SK-N-SH treated with all-trans-retinoic acid at 6 μM for 48 hours (cell line): ENCODE data around the gene KCNK3.
"Not testable (repeated sequence)": the region's sequence is repeated elsewhere in the genome, so short reads cannot be mapped to it uniquely, and the experiment has no call there.

Source experiments
- ATAC-seq: fragments of 200-7000 bp; cut with Tn5 transposase; 3 replicates; pipeline ENCODE4 v1.9.1; 2020; ENCODE audit warnings: mild to moderate bottlenecking, moderate library complexity
- BACH2 ChIP-seq: fragments of 250-450 bp; sonication (Bioruptor Pico); IDR thresholded peaks from 2 replicates; pipeline ENCODE4 v1.9.0; 2021; ENCODE audit warnings: mild to moderate bottlenecking, borderline replicate concordance
- CSDC2 ChIP-seq: fragments of 250-450 bp; sonication (Bioruptor Pico); IDR thresholded peaks from 2 replicates; pipeline ENCODE4 v1.5.0; 2020; ENCODE audit warnings: mild to moderate bottlenecking, moderate library complexity
- ESRRG ChIP-seq: fragments of 250-450 bp; sonication (Bioruptor Pico); IDR thresholded peaks from 2 replicates; pipeline ENCODE4 v1.6.1; 2021; ENCODE audit warnings: mild to moderate bottlenecking
- GLIS3 ChIP-seq: fragments of 250-450 bp; sonication (Bioruptor Pico); IDR thresholded peaks from 2 replicates; pipeline ENCODE4 v1.5.0; 2020; ENCODE audit warnings: mild to moderate bottlenecking, moderate library complexity
- OSR1 ChIP-seq: fragments of 250-450 bp; sonication (Bioruptor Pico); IDR thresholded peaks from 2 replicates; pipeline ENCODE4 v1.8.0; 2022; ENCODE audit warnings: moderate library complexity, mild to moderate bottlenecking, inconsistent platforms
- PPARA ChIP-seq: fragments of 250-450 bp; sonication (Bioruptor Pico); IDR thresholded peaks from 2 replicates; pipeline ENCODE4 v1.5.0; 2020; ENCODE audit warnings: mild to moderate bottlenecking, borderline replicate concordance
- RARB ChIP-seq: fragments of 250-450 bp; sonication (Bioruptor Pico); IDR thresholded peaks from 2 replicates; pipeline ENCODE4 v1.8.0; 2021; ENCODE audit warnings: mild to moderate bottlenecking, moderate library complexity
- TCF4 ChIP-seq: fragments of 250-450 bp; sonication (Bioruptor Pico); IDR thresholded peaks from 2 replicates; pipeline ENCODE4 v1.8.0; 2021; ENCODE audit warnings: mild to moderate bottlenecking, moderate library complexity, borderline replicate concordance
- TOX ChIP-seq: fragments of 250-450 bp; sonication (Bioruptor Pico); IDR thresholded peaks from 2 replicates; pipeline ENCODE4 v1.8.0; 2021; ENCODE audit warnings: mild to moderate bottlenecking, moderate library complexity, borderline replicate concordance
- TSHZ2 ChIP-seq: fragments of 250-450 bp; sonication (Bioruptor Pico); IDR thresholded peaks from 2 replicates; pipeline ENCODE4 v1.5.0; 2020; ENCODE audit warnings: mild to moderate bottlenecking, moderate library complexity
- ZC3H10 ChIP-seq: fragments of 250-450 bp; sonication (Bioruptor Pico); IDR thresholded peaks from 2 replicates; pipeline ENCODE4 v1.5.1; 2021; ENCODE audit warnings: mild to moderate bottlenecking, moderate library complexity
- ZFP3 ChIP-seq: fragments of 250-450 bp; sonication (Bioruptor Pico); IDR thresholded peaks from 2 replicates; pipeline ENCODE4 v1.5.0; 2020; ENCODE audit warnings: mild to moderate bottlenecking, moderate library complexity
- ZFP30 ChIP-seq: fragments of 450-650 bp; formaldehyde crosslinking; IDR thresholded peaks from 2 replicates; pipeline ENCODE4 v1.5.0; 2022; ENCODE audit warnings: mild to moderate bottlenecking, moderate library complexity
- ZNF565 ChIP-seq: fragments of 450-650 bp; formaldehyde crosslinking; conservative IDR thresholded peaks from 2 replicates; pipeline ENCODE4 v1.5.0; 2020; ENCODE audit warnings: low read depth, mild to moderate bottlenecking, moderate library complexity
- ZNF70 ChIP-seq: fragments of 450-650 bp; formaldehyde crosslinking; IDR thresholded peaks from 2 replicates; pipeline ENCODE4 v1.5.0; 2020; ENCODE audit warnings: mild to moderate bottlenecking, moderate library complexity
- ZNF8 ChIP-seq: fragments of 450-650 bp; formaldehyde crosslinking; IDR thresholded peaks from 2 replicates; pipeline ENCODE4 v1.5.0; 2020; ENCODE audit warnings: mild to moderate bottlenecking, moderate library complexity
- TF ChIP-seq, protein P1 (sequence below): fragments of 250-450 bp; sonication (Bioruptor Pico); IDR thresholded peaks from 2 replicates; pipeline ENCODE4 v1.8.0; 2020; ENCODE audit warnings: mild to moderate bottlenecking, moderate library complexity, borderline replicate concordance
- TF ChIP-seq, protein P2 (sequence below): fragments of 250-450 bp; sonication (Bioruptor Pico); IDR thresholded peaks from 2 replicates; pipeline ENCODE4 v1.5.1; 2020; ENCODE audit warnings: low read depth, mild to moderate bottlenecking, moderate library complexity

KCNK3 gene

DNA sequence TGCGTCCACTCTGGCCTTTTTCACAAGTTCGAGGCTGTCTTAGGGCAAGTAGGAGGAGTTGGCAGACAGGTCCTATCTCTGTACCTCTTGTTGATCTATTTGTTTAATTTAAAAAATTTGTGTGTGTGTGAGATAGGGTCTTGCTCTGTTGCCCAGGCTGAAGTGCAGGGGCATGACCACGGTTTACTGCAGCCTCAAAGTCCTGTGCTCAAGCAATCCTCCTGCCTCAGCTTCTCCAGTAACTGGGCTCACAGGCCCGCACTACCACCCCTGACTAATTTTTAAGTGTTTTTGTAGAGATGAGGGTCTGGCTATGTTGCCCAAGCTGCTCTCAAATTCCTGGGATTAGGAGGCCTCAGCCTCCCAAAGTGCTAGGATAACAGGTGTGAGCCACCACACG, 67.3 kb downstream of the KCNK3 start:
- TF ChIP-seq ZNF565 (CRISPR knock-in tag) (no peak), TCF4 (CRISPR knock-in tag) (no peak), CSDC2 (no peak), ESRRG (CRISPR knock-in tag) (no peak), GLIS3 (CRISPR knock-in tag) (no peak), RARB (CRISPR knock-in tag) (no peak), ZC3H10 (CRISPR knock-in tag) (no peak), TSHZ2 (CRISPR knock-in tag) (no peak), OSR1 (CRISPR knock-in tag) (no peak), ZFP3 (CRISPR knock-in tag) (no peak)
- TF ChIP-seq, protein P1, sequence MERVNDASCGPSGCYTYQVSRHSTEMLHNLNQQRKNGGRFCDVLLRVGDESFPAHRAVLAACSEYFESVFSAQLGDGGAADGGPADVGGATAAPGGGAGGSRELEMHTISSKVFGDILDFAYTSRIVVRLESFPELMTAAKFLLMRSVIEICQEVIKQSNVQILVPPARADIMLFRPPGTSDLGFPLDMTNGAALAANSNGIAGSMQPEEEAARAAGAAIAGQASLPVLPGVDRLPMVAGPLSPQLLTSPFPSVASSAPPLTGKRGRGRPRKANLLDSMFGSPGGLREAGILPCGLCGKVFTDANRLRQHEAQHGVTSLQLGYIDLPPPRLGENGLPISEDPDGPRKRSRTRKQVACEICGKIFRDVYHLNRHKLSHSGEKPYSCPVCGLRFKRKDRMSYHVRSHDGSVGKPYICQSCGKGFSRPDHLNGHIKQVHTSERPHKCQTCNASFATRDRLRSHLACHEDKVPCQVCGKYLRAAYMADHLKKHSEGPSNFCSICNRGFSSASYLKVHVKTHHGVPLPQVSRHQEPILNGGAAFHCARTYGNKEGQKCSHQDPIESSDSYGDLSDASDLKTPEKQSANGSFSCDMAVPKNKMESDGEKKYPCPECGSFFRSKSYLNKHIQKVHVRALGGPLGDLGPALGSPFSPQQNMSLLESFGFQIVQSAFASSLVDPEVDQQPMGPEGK (CRISPR knock-in tag) = no peak
- no peak for ATAC-seq

DNA sequence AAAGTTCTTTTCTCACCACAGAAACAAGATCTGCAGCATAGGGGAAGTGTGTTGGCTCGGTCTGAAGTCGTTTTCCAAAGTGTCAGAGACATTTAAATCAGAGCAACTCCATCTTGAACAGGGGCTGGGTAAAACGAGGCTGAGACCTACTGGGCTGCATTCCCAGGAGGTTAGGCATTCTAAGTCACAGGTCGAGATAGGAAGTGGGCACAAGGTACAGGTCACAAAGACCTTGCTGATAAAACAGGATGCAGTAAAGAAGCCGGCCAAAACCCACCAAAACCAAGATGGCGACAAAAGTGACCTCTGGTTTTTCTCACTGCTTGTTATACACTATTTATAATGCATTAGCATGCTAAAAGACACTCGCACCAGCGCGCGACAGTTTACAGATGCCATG, 68.5 kb downstream of the KCNK3 start:
- not testable (repeated sequence) for ATAC-seq

DNA sequence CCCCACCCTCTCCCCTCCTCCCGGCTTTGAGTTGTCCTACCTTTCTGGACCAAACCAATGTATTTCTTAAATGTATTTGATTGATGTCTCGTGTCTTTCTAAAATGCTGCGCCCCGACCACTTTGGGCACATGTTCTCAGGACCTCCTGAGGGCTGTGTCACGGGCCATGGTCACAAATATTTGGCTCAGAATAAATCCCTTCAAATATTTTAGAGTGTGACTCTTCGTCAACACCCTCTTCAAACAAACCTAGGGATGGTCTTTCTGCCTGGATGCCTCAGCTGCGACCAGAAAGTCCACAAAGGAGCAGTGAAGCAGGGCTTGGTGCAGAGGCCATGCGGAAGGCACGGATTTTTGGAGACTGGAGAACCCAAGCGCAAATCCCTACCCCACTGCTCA, 70.5 kb downstream of the KCNK3 start:
- no peak for TF ChIP-seq OSR1 (CRISPR knock-in tag)
- TF ChIP-seq, protein P2, sequence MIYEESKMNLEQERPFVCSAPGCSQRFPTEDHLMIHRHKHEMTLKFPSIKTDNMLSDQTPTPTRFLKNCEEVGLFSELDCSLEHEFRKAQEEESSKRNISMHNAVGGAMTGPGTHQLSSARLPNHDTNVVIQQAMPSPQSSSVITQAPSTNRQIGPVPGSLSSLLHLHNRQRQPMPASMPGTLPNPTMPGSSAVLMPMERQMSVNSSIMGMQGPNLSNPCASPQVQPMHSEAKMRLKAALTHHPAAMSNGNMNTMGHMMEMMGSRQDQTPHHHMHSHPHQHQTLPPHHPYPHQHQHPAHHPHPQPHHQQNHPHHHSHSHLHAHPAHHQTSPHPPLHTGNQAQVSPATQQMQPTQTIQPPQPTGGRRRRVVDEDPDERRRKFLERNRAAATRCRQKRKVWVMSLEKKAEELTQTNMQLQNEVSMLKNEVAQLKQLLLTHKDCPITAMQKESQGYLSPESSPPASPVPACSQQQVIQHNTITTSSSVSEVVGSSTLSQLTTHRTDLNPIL = no peak
- no peak for TF ChIP-seq ZFP3 (CRISPR knock-in tag)
- TF ChIP-seq TSHZ2 (CRISPR knock-in tag) = no peak
- TF ChIP-seq TOX = no peak
- ATAC-seq = no peak

- ATAC-seq = peak; percentile 96
- no peak for TF ChIP-seq PPARA (CRISPR knock-in tag)
- no peak for TF ChIP-seq GLIS3 (CRISPR knock-in tag)
- peak; percentile 61; the same call in 1 of the 2 replicates for TF ChIP-seq ZFP3 (CRISPR knock-in tag)
- TF ChIP-seq ZNF8 (CRISPR knock-in tag) = no peak
- no peak for TF ChIP-seq ZFP30 (CRISPR knock-in tag)
- no peak for TF ChIP-seq RARB (CRISPR knock-in tag)
- no peak for TF ChIP-seq TOX
- TF ChIP-seq TCF4 (CRISPR knock-in tag) = no peak
- TF ChIP-seq ESRRG (CRISPR knock-in tag) = no peak
- TF ChIP-seq ZNF70 = no peak
- no peak for TF ChIP-seq BACH2
- no peak for TF ChIP-seq CSDC2
- TF ChIP-seq, protein P1 (CRISPR knock-in tag) = no peak
- TF ChIP-seq TSHZ2 (CRISPR knock-in tag) = 0 out of 2 replicates have a peak, but pooled peaks have one; percentile 25
- TF ChIP-seq, protein P2 = no peak
- no peak for TF ChIP-seq ZC3H10 (CRISPR knock-in tag)
These were observed 71.8 kb downstream of the KCNK3 start, which contains the start of gene SLC35F6 for GRCh38 chr2:26764078-26764887. TSS of gene SLC35F6 (plus strand) at chr2:26764284. CDS start at chr2:26764350, 66 bp downstream.
